RWPE2 (cell line): ENCODE measurements around the gene SYTL2.

Experiments used
- ATAC-seq: fragments of 200-7000 bp; cut with Tn5 transposase; 3 replicates; pipeline ENCODE4 v1.9.1; 2021; ENCODE audit warnings: low read depth
- DNase-seq: peaks from one replicate; pipeline ENCODE4 v3.0.0-alpha.2; 2020; ENCODE audit warnings: low spot score
- H3K27ac ChIP-seq: fragments of 450-650 bp; 2 replicates; pipeline ENCODE4 v1.5.1; 2017; ENCODE audit warnings: mild to moderate bottlenecking; ENCODE audit not compliant: poor library complexity, severe bottlenecking
- H3K27me3 ChIP-seq: fragments of 250-450 bp; sonication (Bioruptor Pico); 2 replicates; pipeline ENCODE4 v1.5.1; 2021; ENCODE audit warnings: mild to moderate bottlenecking, moderate library complexity; ENCODE audit not compliant: insufficient read depth, poor library complexity, severe bottlenecking
- H3K36me3 ChIP-seq: fragments of 250-450 bp; sonication (Bioruptor Pico); 2 replicates; pipeline ENCODE4 v1.5.1; 2020; ENCODE audit warnings: low read depth, mild to moderate bottlenecking, moderate library complexity
- H3K4me1 ChIP-seq: fragments of 250-450 bp; sonication (Bioruptor Pico); 2 replicates; pipeline ENCODE4 v1.5.1; 2021; ENCODE audit warnings: mild to moderate bottlenecking, moderate library complexity; ENCODE audit not compliant: insufficient read depth, poor library complexity, severe bottlenecking
- H3K4me3 ChIP-seq: fragments of 250-450 bp; sonication (Bioruptor Pico); 2 replicates; pipeline ENCODE4 v1.5.1; 2021; ENCODE audit warnings: mild to moderate bottlenecking, moderate library complexity; ENCODE audit not compliant: severe bottlenecking
- H3K9me3 ChIP-seq: fragments of 250-450 bp; sonication (Bioruptor Pico); 2 replicates; pipeline ENCODE4 v1.5.1; 2021; ENCODE audit warnings: mild to moderate bottlenecking, moderate library complexity; ENCODE audit not compliant: severe bottlenecking
- CTCF ChIP-seq: fragments of 450-650 bp; IDR thresholded peaks from one replicate; pipeline ENCODE4 v1.5.1; 2017; ENCODE audit warnings: mild to moderate bottlenecking, moderate library complexity; ENCODE audit not compliant: poor library complexity, severe bottlenecking

Gene SYTL2

GRCh38 chr11:85732965-85733364 is 78.0 kb downstream of the SYTL2 start:
- H3K27me3 ChIP-seq, result no peaks in the 10 kb centered on the region
- H3K27ac ChIP-seq, result no peak overlapping the region
- no peak for ATAC-seq

GRCh38 chr11:85726381-85726780 is 84.6 kb downstream of the SYTL2 start:
- no peak overlapping the region for H3K4me3 ChIP-seq
- peaks cover 17% of the 10 kb centered on the region for H3K4me1 ChIP-seq
- peak overlapping the region; percentile 87 for H3K27ac ChIP-seq
- H3K9me3 ChIP-seq, result no peaks in the 10 kb centered on the region
- TF ChIP-seq CTCF, result no peak
- H3K27me3 ChIP-seq, result no peaks in the 10 kb centered on the region
- ATAC-seq (no peak), DNase-seq (no peak)
- H3K36me3 ChIP-seq, result no peaks in the 10 kb centered on the region

More at GRCh38 chr11:85732965-85733364, 78.0 kb downstream of the SYTL2 start:
- no peak for DNase-seq
- no peak overlapping the region for H3K4me3 ChIP-seq
- H3K4me1 ChIP-seq, result no peaks in the 10 kb centered on the region
- no peak for TF ChIP-seq CTCF
- no peaks in the 10 kb centered on the region for H3K36me3 ChIP-seq
- no peaks in the 10 kb centered on the region for H3K9me3 ChIP-seq

- DNase-seq (no peak), ATAC-seq (peak; percentile 88)
- peak overlapping the region; percentile 87 for H3K27ac ChIP-seq
- H3K4me1 ChIP-seq, result peaks cover 17% of the 10 kb centered on the region
- no peak overlapping the region for H3K4me3 ChIP-seq
- no peak for TF ChIP-seq CTCF
- no peaks in the 10 kb centered on the region for H3K27me3 ChIP-seq
- no peaks in the 10 kb centered on the region for H3K36me3 ChIP-seq
- no peaks in the 10 kb centered on the region for H3K9me3 ChIP-seq
Measured at GRCh38 chr11:85725510-85726258, 85.3 kb downstream of the SYTL2 start.

- Histone ChIP-seq H3K36me3 (no peaks in the 10 kb centered on the region), H3K9me3 (no peaks in the 10 kb centered on the region), H3K4me3 (no peak overlapping the region), H3K27me3 (no peaks in the 10 kb centered on the region), H3K27ac (peak overlapping the region; percentile 87), H3K4me1 (peaks cover 17% of the 10 kb centered on the region)
- DNase-seq (no peak), ATAC-seq (no peak)
- no peak for TF ChIP-seq CTCF
Measured at GRCh38 chr11:85724748-85725465, 86.0 kb downstream of the SYTL2 start.

GRCh38 chr11:85723088-85723487 is 87.9 kb downstream of the SYTL2 start:
- Histone ChIP-seq H3K27me3 (no peaks in the 10 kb centered on the region), H3K27ac (peak overlapping the region; percentile 24), H3K4me3 (no peak overlapping the region), H3K9me3 (no peaks in the 10 kb centered on the region), H3K4me1 (peaks cover 21% of the 10 kb centered on the region), H3K36me3 (no peaks in the 10 kb centered on the region)
- no peak for DNase-seq
- no peak for TF ChIP-seq CTCF
- no peak for ATAC-seq
